IMR-90 (cell line): ENCODE results near the gene BPIFB2. TPM values are rescaled to one million over a fixed set of nuclear protein-coding genes. Genes with fewer than 3 reads are reported as not detected.

Source experiments
- ATAC-seq: fragments of 200-7000 bp; cut with Tn5 transposase; 2 replicates; pipeline ENCODE4 v1.9.1; 2020; ENCODE audit warnings: low read depth, mild to moderate bottlenecking, moderate library complexity
- BruUV-seq: library from RNA; stranded (reverse); fragments of 400-500 nt; replicated peaks from 2 replicates; lab custom pipeline; 2021; lab: Mats Ljungman, UMichigan
- CTCF ChIA-PET: fragments of 300-600 bp; formaldehyde crosslinking; extraction: SDS; loops from one replicate; lab custom pipeline; 2021; ENCODE audit warnings: antibody characterized with exemption; lab: Yijun Ruan, JAX
- POLR2A ChIA-PET: fragments of 300-600 bp; sonication (Branson Sonifier 250); formaldehyde crosslinking; loops from one replicate; lab custom pipeline; 2022; ENCODE audit warnings: antibody characterized with exemption; ENCODE audit not compliant: unreplicated experiment; lab: Charles Lee
- DNase-seq: peaks from one replicate; pipeline ENCODE4 v3.0.0; 2013
- H2AFZ ChIP-seq: replicated peaks from 2 replicates; pipeline ENCODE3; 2013; ENCODE audit warnings: low read length, mild to moderate bottlenecking; ENCODE audit not compliant: poor library complexity
- H2AK5ac ChIP-seq: 2 replicates; pipeline ENCODE4 v1.6.1; 2013; ENCODE audit warnings: low read depth, low read length, inconsistent platforms
- H2AK9ac ChIP-seq: replicated peaks from 2 replicates; pipeline ENCODE3; 2013; ENCODE audit warnings: mild to moderate bottlenecking, low read depth, low read length, moderate library complexity; ENCODE audit not compliant: poor library complexity
- H2BK120ac ChIP-seq: 2 replicates; pipeline ENCODE4 v1.6.1; 2013; ENCODE audit warnings: low read depth, low read length, inconsistent platforms
- H2BK15ac ChIP-seq: 3 replicates; pipeline ENCODE4 v1.6.1; 2013; ENCODE audit warnings: low read depth, low read length, inconsistent platforms
- H2BK20ac ChIP-seq: 2 replicates; pipeline ENCODE4 v1.6.1; 2013; ENCODE audit warnings: low read depth, mild to moderate bottlenecking, inconsistent platforms, low read length, moderate library complexity
- H2BK5ac ChIP-seq: 2 replicates; pipeline ENCODE4 v1.6.1; 2013; ENCODE audit warnings: mild to moderate bottlenecking, low read depth, low read length, inconsistent platforms; ENCODE audit not compliant: poor library complexity, severe bottlenecking
- H3K14ac ChIP-seq: replicated peaks from 2 replicates; pipeline ENCODE4 v1.6.1; 2013; ENCODE audit warnings: low read depth, low read length, inconsistent platforms
- H3K18ac ChIP-seq: 2 replicates; pipeline ENCODE4 v1.6.1; 2013; ENCODE audit warnings: low read depth, low read length, control low read depth
- H3K23ac ChIP-seq: 2 replicates; pipeline ENCODE4 v1.6.1; 2013; ENCODE audit warnings: low read depth, low read length, inconsistent platforms
- H3K27ac ChIP-seq: 2 replicates; pipeline ENCODE4 v1.5.1; 2013; ENCODE audit warnings: mild to moderate bottlenecking, control low read depth, low read length; ENCODE audit not compliant: insufficient read depth
- H3K27me3 ChIP-seq: 2 replicates; pipeline ENCODE4 v1.6.1; 2013; ENCODE audit warnings: low read length; ENCODE audit not compliant: control insufficient read depth, insufficient read depth
- H3K36me3 ChIP-seq: 2 replicates; pipeline ENCODE4 v1.6.1; 2013; ENCODE audit warnings: low read length, mixed read lengths; ENCODE audit not compliant: control insufficient read depth, insufficient read depth
- H3K4ac ChIP-seq: 2 replicates; pipeline ENCODE4 v1.6.1; 2013; ENCODE audit warnings: low read depth, low read length, inconsistent platforms
- H3K4me1 ChIP-seq: 2 replicates; pipeline ENCODE4 v1.6.1; 2013; ENCODE audit warnings: low read length, mixed read lengths; ENCODE audit not compliant: control insufficient read depth, insufficient read depth
- H3K4me2 ChIP-seq: 2 replicates; pipeline ENCODE4 v1.6.1; 2013; ENCODE audit warnings: low read depth, mild to moderate bottlenecking, control low read depth, low read length, moderate library complexity
- H3K4me3 ChIP-seq: 2 replicates; pipeline ENCODE4 v1.5.1; 2013; ENCODE audit warnings: low read depth, mild to moderate bottlenecking, control low read depth, low read length, moderate library complexity; ENCODE audit not compliant: insufficient read depth
- H3K56ac ChIP-seq: 2 replicates; pipeline ENCODE4 v1.6.1; 2013; ENCODE audit warnings: low read length, inconsistent platforms; ENCODE audit not compliant: insufficient read depth; ENCODE audit errors: extremely low read depth
- H3K79me1 ChIP-seq, 2 experiments: 2 replicates each; pipeline ENCODE4 v1.6.1; 2013; ENCODE audit warnings: low read length in 2 of 2, inconsistent platforms in 1 of 2, low read depth in 1 of 2
- H3K9ac ChIP-seq: 2 replicates; pipeline ENCODE4 v1.6.1; 2013; ENCODE audit warnings: low read depth, low read length, control low read depth
- H3K9me1 ChIP-seq: 2 replicates; pipeline ENCODE4 v1.6.1; 2013; ENCODE audit warnings: low read length, inconsistent platforms; ENCODE audit not compliant: insufficient read depth
- H3K9me3 ChIP-seq: 2 replicates; pipeline ENCODE4 v1.6.1; 2013; ENCODE audit warnings: low read length; ENCODE audit not compliant: control insufficient read depth, insufficient read depth
- H4K20me1 ChIP-seq: 2 replicates; pipeline ENCODE4 v1.6.1; 2013; ENCODE audit warnings: low read length, inconsistent platforms; ENCODE audit not compliant: insufficient read depth
- H4K5ac ChIP-seq: 2 replicates; pipeline ENCODE4 v1.6.1; 2013; ENCODE audit warnings: mild to moderate bottlenecking, low read depth, low read length, control low read depth
- H4K8ac ChIP-seq, 2 experiments: 2 replicates each; pipeline ENCODE4 v1.6.1; 2013; ENCODE audit warnings: low read depth in 2 of 2, low read length in 2 of 2, control low read depth in 1 of 2, inconsistent platforms in 1 of 2
- H4K91ac ChIP-seq: 2 replicates; pipeline ENCODE4 v1.6.1; 2013; ENCODE audit warnings: low read depth, low read length, inconsistent platforms; ENCODE audit not compliant: insufficient read depth
- BHLHE40 ChIP-seq: fragments of 150-350 bp; IDR thresholded peaks from 2 replicates; pipeline ENCODE4 v1.6.1; 2016; ENCODE audit warnings: mild to moderate bottlenecking, low read depth, low read length
- CEBPB ChIP-seq: IDR thresholded peaks from 2 replicates; pipeline ENCODE4 v1.6.1; 2012; ENCODE audit warnings: low read depth, low read length, improper control_type of control experiment
- CHD1 ChIP-seq: IDR thresholded peaks from 2 replicates; pipeline ENCODE4 v1.6.1; 2012; ENCODE audit warnings: low read depth, low read length, improper control_type of control experiment
- CTCF ChIP-seq: conservative IDR thresholded peaks from 2 replicates; pipeline ENCODE4 v1.5.1; 2012; ENCODE audit warnings: mild to moderate bottlenecking, low read depth, low read length, improper control_type of control experiment
- ELK1 ChIP-seq: fragments of 150-350 bp; IDR thresholded peaks from 2 replicates; pipeline ENCODE4 v1.6.1; 2016; ENCODE audit warnings: low read depth, mild to moderate bottlenecking, low read length, moderate library complexity, borderline replicate concordance
- FOS ChIP-seq: fragments of 150-350 bp; IDR thresholded peaks from 2 replicates; pipeline ENCODE4 v1.6.1; 2016; ENCODE audit warnings: low read depth, low read length
- MAFK ChIP-seq: IDR thresholded peaks from 2 replicates; pipeline ENCODE4 v1.6.1; 2012; ENCODE audit warnings: low read depth, low read length, improper control_type of control experiment
- MAZ ChIP-seq: IDR thresholded peaks from 2 replicates; pipeline ENCODE4 v1.6.1; 2012; ENCODE audit warnings: low read depth, mild to moderate bottlenecking, low read length, improper control_type of control experiment, moderate library complexity, borderline replicate concordance
- MXI1 ChIP-seq: IDR thresholded peaks from 2 replicates; pipeline ENCODE4 v1.6.1; 2012; ENCODE audit warnings: low read depth, mild to moderate bottlenecking, low read length, moderate library complexity, borderline replicate concordance
- NFE2L2 ChIP-seq: fragments of 150-350 bp; IDR thresholded peaks from 2 replicates; pipeline ENCODE4 v1.6.1; 2016; ENCODE audit warnings: low read depth, mild to moderate bottlenecking, low read length
- POLR2A ChIP-seq: IDR thresholded peaks from 2 replicates; pipeline ENCODE4 v1.6.1; 2012; ENCODE audit warnings: mild to moderate bottlenecking, low read depth, low read length
- RAD21 ChIP-seq: IDR thresholded peaks from 2 replicates; pipeline ENCODE4 v1.6.1; 2012; ENCODE audit warnings: low read length, improper control_type of control experiment
- RCOR1 ChIP-seq: IDR thresholded peaks from 2 replicates; pipeline ENCODE4 v1.6.1; 2012; ENCODE audit warnings: mild to moderate bottlenecking, low read length, improper control_type of control experiment; ENCODE audit not compliant: insufficient replicate concordance
- SMC3 ChIP-seq: fragments of 150-350 bp; IDR thresholded peaks from 2 replicates; pipeline ENCODE4 v1.6.1; 2016; ENCODE audit warnings: low read depth, mild to moderate bottlenecking, antibody characterized with exemption, low read length, moderate library complexity
- USF2 ChIP-seq: fragments of 150-350 bp; IDR thresholded peaks from 2 replicates; pipeline ENCODE4 v1.6.1; 2017; ENCODE audit warnings: mild to moderate bottlenecking, antibody characterized with exemption, low read length, low read depth
- WGBS, 2 experiments: methylation state at CpG; one replicate each; pipeline versions ENCODE4 v1.1.5 to v1.1.7; 2013; ENCODE audit warnings: missing lambda C conversion rate in 2 of 2; ENCODE audit not compliant: insufficient read length in 1 of 2; ENCODE audit errors: extremely low coverage in 2 of 2; 5-methylcytosine and 5-hydroxymethylcytosine counted together
- dilution Hi-C: fragments of 300-500 bp; cut with HindIII; formaldehyde crosslinking; loops from one replicate; pipeline ENCODE4 v1.14.3; 2018; ENCODE audit warnings: low sequenced_read_pairs; ENCODE audit not compliant: unreplicated experiment
- in situ Hi-C: fragments of 300-500 bp; cut with MboI; formaldehyde crosslinking; loops from 3 replicates; pipeline ENCODE4 v1.14.3; 2019; ENCODE audit warnings: low sequenced_read_pairs, inconsistent platforms, mixed read lengths
- intact Hi-C: fragments of 100-400 bp; cut with micrococcal nuclease; formaldehyde crosslinking; loops from 2 replicates; pipeline ENCODE4 v1.10.0; 2022
- polyA plus RNA-seq, 3 experiments: library from polyadenylated mRNA; depleted of rRNA; stranded (reverse); fragments of >200 nt; gene quantifications; 2 replicates each; pipeline ENCODE4 v1.2.3, GENCODE V29; 2012; ENCODE audit warnings: low replicate concordance in 1 of 3
- total RNA-seq: library from RNA; depleted of rRNA; stranded (reverse); fragments of >200 nt; gene quantifications from 2 replicates; pipeline ENCODE4 v1.2.3, GENCODE V29; 2012

BPIFB2 gene
- total and polyA plus RNA-seq, 2 of the 4 experiments (the other 2 are of a cell fraction) = not detected

GRCh38 chr20:33012327-33013189 is 5.1 kb downstream of the BPIFB2 start:
- no peak overlapping the region for H3K9ac ChIP-seq
- intact Hi-C loops = no loop called here
- H4K5ac ChIP-seq = no peak overlapping the region
- H3K4me1 ChIP-seq = no peaks in the 10 kb centered on the region
- ChIA-PET CTCF (no interaction called here), POLR2A (no interaction called here)
- in situ Hi-C loops = no loop called here
- H3K4ac ChIP-seq = no peak overlapping the region
- no peak overlapping the region for H2BK20ac ChIP-seq
- no peak overlapping the region for H3K56ac ChIP-seq
- H3K14ac ChIP-seq = no peak overlapping the region
- H3K79me1 ChIP-seq = no peaks in the 10 kb centered on the region
- H4K8ac ChIP-seq = no peak overlapping the region
- H2BK5ac ChIP-seq = no peak overlapping the region
- H3K27ac ChIP-seq = no peak overlapping the region
- no peak overlapping the region for H3K4me2 ChIP-seq
- H2AK9ac ChIP-seq = no peak overlapping the region
- H2AFZ ChIP-seq = no peak overlapping the region
- no peak overlapping the region for H3K23ac ChIP-seq
- H4K91ac ChIP-seq = no peak overlapping the region
- H3K9me1 ChIP-seq = no peaks in the 10 kb centered on the region
- ATAC-seq (no peak), DNase-seq (no peak)
- peaks cover 17% of the 10 kb centered on the region for H3K27me3 ChIP-seq
- 33% methylated on average over 1 of the region's 15 CpGs; no CpG with 5 or more reads in 1 of the 2 experiments for WGBS, 2 experiments
- H4K20me1 ChIP-seq = no peaks in the 10 kb centered on the region; the same call in 1 of the 2 replicates
- H3K9me3 ChIP-seq = no peaks in the 10 kb centered on the region
- H2AK5ac ChIP-seq = no peak overlapping the region
- no peak overlapping the region for H3K4me3 ChIP-seq
- no peak overlapping the region for H3K18ac ChIP-seq
- no peak overlapping the region for H2BK120ac ChIP-seq
- no peak overlapping the region for H2BK15ac ChIP-seq
- no TSS peak for BruUV-seq
- H3K36me3 ChIP-seq = no peaks in the 10 kb centered on the region
- dilution Hi-C loops = no loop called here
- TF ChIP-seq ELK1 (no peak), NFE2L2 (no peak), MXI1 (no peak), BHLHE40 (no peak), USF2 (no peak), CHD1 (no peak), RCOR1 (no peak), CEBPB (no peak), FOS (no peak), POLR2A (no peak), CTCF (no peak), SMC3 (no peak), MAZ (no peak), RAD21 (no peak), MAFK (no peak)
